ENCODE results near the gene NSMCE1.

Gene NSMCE1

GRCh38 chr16:27268376-27269299 lies at the start of gene NSMCE1:
Gene NSMCE1, minus strand, starts transcription at chr16:27268772. Its CDS starts 11,202 bp downstream, at chr16:27257570.
- H3K4me3 ChIP-seq = peak within 1 kb of the TSS; percentile 52 to 90 (median 65)
- peak within 1 kb of the TSS; percentile 48 to 97 (median 88) for H3K27ac ChIP-seq

GRCh38 chr16:27317738-27318391 lies 49.3 kb upstream of the NSMCE1 start:
- peak overlapping the region in 20 of 21 experiments; percentile 22 to 100 (median 99) for H3K27ac ChIP-seq
- H3K4me3 ChIP-seq = peak overlapping the region in 3 of 7 experiments; percentile 8 to 74 (median 72)

GRCh38 chr16:27317320-27317719 lies 48.7 kb upstream of the NSMCE1 start:
- Histone ChIP-seq H3K4me3 (peak overlapping the region in 3 of 7 experiments; percentile 8 to 74 (median 72)), H3K27ac (peak overlapping the region in 19 of 21 experiments; percentile 7 to 100 (median 99))

- H3K4me3 ChIP-seq = peak overlapping the region in 4 of 7 experiments; percentile 53 to 94 (median 73)
These were observed 47.6 kb upstream of the NSMCE1 start for GRCh38 chr16:27316038-27316680.

GRCh38 chr16:27315333-27316037 lies 46.9 kb upstream of the NSMCE1 start:
- Histone ChIP-seq H3K27ac (peak overlapping the region; percentile 8 to 100 (median 99)), H3K4me3 (peak overlapping the region; percentile 53 to 97 (median 74))

More at GRCh38 chr16:27316038-27316680, 47.6 kb upstream of the NSMCE1 start:
- peak overlapping the region in 20 of 21 experiments; percentile 35 to 100 (median 99) for H3K27ac ChIP-seq

GRCh38 chr16:27314986-27315332 lies 46.4 kb upstream of the NSMCE1 start:
- Histone ChIP-seq H3K27ac (peak overlapping the region; percentile 8 to 100 (median 99)), H3K4me3 (peak overlapping the region; percentile 53 to 97 (median 74))

- peak overlapping the region; percentile 53 to 97 (median 74) for H3K4me3 ChIP-seq
- peak overlapping the region; percentile 89 to 100 (median 99) for H3K27ac ChIP-seq
These were observed 45.7 kb upstream of the NSMCE1 start for GRCh38 chr16:27314161-27314723.

- Histone ChIP-seq H3K4me3 (peak within 1 kb of the TSS; percentile 53 to 97 (median 74)), H3K27ac (peak within 1 kb of the TSS; percentile 89 to 100 (median 99))
These were observed 45.0 kb upstream of the NSMCE1 start, which contains the start of gene IL4R for GRCh38 chr16:27313422-27314160. Gene IL4R, plus strand, starts transcription at chr16:27313974. Its CDS starts 26,230 bp downstream, at chr16:27340204.

- peak overlapping the region in 20 of 21 experiments; percentile 89 to 100 (median 99) for H3K27ac ChIP-seq
- H3K4me3 ChIP-seq = peak overlapping the region; percentile 53 to 97 (median 74)
These were observed 44.2 kb upstream of the NSMCE1 start for GRCh38 chr16:27312580-27313421.

GRCh38 chr16:27311897-27312303 lies 43.3 kb upstream of the NSMCE1 start:
- Histone ChIP-seq H3K4me3 (no peak overlapping the region), H3K27ac (peak overlapping the region in 1 of 21 experiments; percentile 19)

GRCh38 chr16:27311448-27311830 lies 42.9 kb upstream of the NSMCE1 start:
- no peak overlapping the region for H3K4me3 ChIP-seq
- H3K27ac ChIP-seq = peak overlapping the region in 1 of 21 experiments; percentile 19

- H3K27ac ChIP-seq = no peak overlapping the region
- no peak overlapping the region for H3K4me3 ChIP-seq
These were observed 42.2 kb upstream of the NSMCE1 start for GRCh38 chr16:27310576-27311447.

GRCh38 chr16:27308792-27309191 lies 40.2 kb upstream of the NSMCE1 start:
- no peak overlapping the region for H3K4me3 ChIP-seq
- no peak overlapping the region for H3K27ac ChIP-seq

GRCh38 chr16:27305839-27306442 lies 37.4 kb upstream of the NSMCE1 start:
- no peak overlapping the region for H3K4me3 ChIP-seq
- no peak overlapping the region for H3K27ac ChIP-seq

GRCh38 chr16:27304881-27305745 lies 36.5 kb upstream of the NSMCE1 start:
- Histone ChIP-seq H3K27ac (peak overlapping the region in 2 of 21 experiments; percentile 25 to 31), H3K4me3 (no peak overlapping the region)
